HepG2 (cell line): Measurements from ENCODE around the gene ZMIZ1. TPM values are rescaled to one million over a fixed set of nuclear protein-coding genes. Genes with fewer than 3 reads are reported as not detected.

ENCODE experiments used
- ATAC-seq: fragments of 200-7000 bp; cut with Tn5 transposase; 3 replicates; pipeline ENCODE4 v1.9.1; 2020; ENCODE audit warnings: mild to moderate bottlenecking, moderate library complexity
- BruUV-seq: library from RNA; stranded (reverse); fragments of 400-500 nt; replicated peaks from 2 replicates; lab custom pipeline; 2021; lab: Mats Ljungman, UMichigan
- CTCF ChIA-PET: fragments of 300-600 bp; formaldehyde crosslinking; extraction: SDS; loops from one replicate; lab custom pipeline; 2021; ENCODE audit warnings: low total read pairs, inconsistent platforms, low intra/inter-chr PET ratio; lab: Yijun Ruan, JAX
- POLR2A ChIA-PET: fragments of 350-600 bp; sonication (Branson Sonifier 250); formaldehyde crosslinking; loops from one replicate; lab custom pipeline; 2020; ENCODE audit warnings: antibody characterized with exemption, inconsistent platforms; lab: Yijun Ruan, JAX
- DNase-seq: peaks from one replicate; pipeline ENCODE4 v3.0.0-alpha.2; 2015; ENCODE audit warnings: low spot score
- FAIRE-seq: peaks from 3 replicates; lab custom pipeline; 2011; peaks lifted over from hg19 to GRCh38; lab: Jason Lieb, UNC
- H2AFZ ChIP-seq: one replicate; pipeline ENCODE4 v1.6.1; 2011; ENCODE audit warnings: low read length, inconsistent platforms
- H3K27ac ChIP-seq: fragments of 300-600 bp; 3 replicates; pipeline ENCODE4 v1.8.0; 2011; ENCODE audit warnings: mixed run types, mild to moderate bottlenecking, mixed read lengths, low read length, inconsistent platforms; ENCODE audit not compliant: insufficient read depth; ENCODE audit errors: extremely low read length
- H3K27me3 ChIP-seq, 2 experiments: fragments of 200-600 bp in 1 of 2; 2 replicates in 1 of 2; 3 replicates in 1 of 2; pipeline versions ENCODE4 v1.6.0 to v1.8.0; 2011; ENCODE audit warnings: low read length in 2 of 2, mild to moderate bottlenecking in 2 of 2, moderate library complexity in 2 of 2, inconsistent platforms in 1 of 2; ENCODE audit not compliant: insufficient read depth in 2 of 2, control insufficient read depth in 1 of 2
- H3K36me3 ChIP-seq, 2 experiments: fragments of 200-600 bp in 1 of 2; replicated peaks in 1 of 2; 2 replicates in 1 of 2; 3 replicates in 1 of 2; pipeline versions ENCODE4 v1.5.1 to v1.8.0; 2011; ENCODE audit warnings: low read length in 2 of 2, inconsistent platforms in 1 of 2; ENCODE audit not compliant: insufficient read depth in 2 of 2, control insufficient read depth in 1 of 2
- H3K4me1 ChIP-seq: 2 replicates; pipeline ENCODE4 v1.5.1; 2012; ENCODE audit warnings: low read length, inconsistent platforms; ENCODE audit not compliant: insufficient read depth
- H3K4me2 ChIP-seq: 2 replicates; pipeline ENCODE4 v1.6.0; 2011; ENCODE audit warnings: low read depth, low read length, inconsistent platforms
- H3K4me3 ChIP-seq, 3 experiments: fragments of 200-600 bp in 1 of 3; sonication (generic), shearing (Covaris generic) in 1 of 3; replicated peaks in 1 of 3; 2 replicates each; pipeline ENCODE4 v1.5.1; 2011 to 2016; ENCODE audit warnings: low read length in 3 of 3, inconsistent platforms in 2 of 3, low read depth in 2 of 3, mild to moderate bottlenecking in 2 of 3, control low read depth in 1 of 3, mixed read lengths in 1 of 3; ENCODE audit not compliant: insufficient read depth in 1 of 3
- H3K79me2 ChIP-seq: one replicate; pipeline ENCODE4 v1.6.1; 2011; ENCODE audit warnings: low read length, inconsistent platforms; ENCODE audit not compliant: insufficient read depth
- H3K9ac ChIP-seq: 2 replicates; pipeline ENCODE4 v1.6.0; 2011; ENCODE audit warnings: mild to moderate bottlenecking, low read depth, low read length, inconsistent platforms; ENCODE audit not compliant: insufficient read depth
- H3K9me3 ChIP-seq: 2 replicates; pipeline ENCODE4 v1.5.1; 2012; ENCODE audit warnings: mild to moderate bottlenecking, low read length
- H4K20me1 ChIP-seq: 2 replicates; pipeline ENCODE4 v1.6.0; 2011; ENCODE audit warnings: inconsistent platforms, mild to moderate bottlenecking, low read length, moderate library complexity; ENCODE audit not compliant: insufficient read depth
- PAF1 ChIP-seq: IDR thresholded peaks from 2 replicates; pipeline ENCODE4 v1.6.1; 2016; ENCODE audit warnings: missing genetic modification reagents, missing compliant biosample characterization
- TSC22D2 ChIP-seq: sonication (generic); formaldehyde crosslinking; IDR thresholded peaks from 2 replicates; pipeline ENCODE4 v1.5.1; 2020; ENCODE audit warnings: missing genetic modification reagents, mild to moderate bottlenecking, borderline replicate concordance
- ZNF33A ChIP-seq: sonication (generic); formaldehyde crosslinking; IDR thresholded peaks from 2 replicates; pipeline ENCODE4 v1.5.1; 2020; ENCODE audit warnings: missing genetic modification reagents, mild to moderate bottlenecking, moderate library complexity, borderline replicate concordance
- ZNF674 ChIP-seq: sonication (generic); formaldehyde crosslinking; IDR thresholded peaks from 2 replicates; pipeline ENCODE4 v1.5.0; 2020; ENCODE audit warnings: low read depth, mild to moderate bottlenecking, missing genetic modification reagents
- ZNF720 ChIP-seq: sonication (generic); formaldehyde crosslinking; IDR thresholded peaks from 2 replicates; pipeline ENCODE4 v1.4.0; 2020; ENCODE audit warnings: missing genetic modification reagents
- WGBS: methylation state at CpG from one replicate; pipeline ENCODE4 v1.1.6; 2017; ENCODE audit warnings: low lambda C conversion rate; 5-methylcytosine and 5-hydroxymethylcytosine counted together
- in situ Hi-C: cut with HindIII; loops from 2 replicates; pipeline ENCODE4 v1.10.0; 2017; ENCODE audit warnings: low pct_unique_long_range_greater_than_20kb; ENCODE audit not compliant: extremely low pct_ligation_motif_present
- intact Hi-C: fragments of 100-400 bp; cut with micrococcal nuclease; formaldehyde crosslinking; loops from one replicate; pipeline ENCODE4 v1.10.0; 2022; ENCODE audit not compliant: unreplicated experiment
- polyA plus RNA-seq, 8 experiments: library from polyadenylated mRNA; depleted of rRNA in 3 of 8; stranded (reverse) in 7 of 8; unstranded in 1 of 8; fragments of >200 nt; fragmentation: Illumina TruSeq in 4 of 8; extraction: Trizol in 4 of 8; gene quantifications; 2 replicates each; pipeline versions ENCODE4 v1.2.1 to v1.2.3, GENCODE V29; 2011 to 2016; ENCODE audit warnings: low read depth in 4 of 8, missing spikeins in 1 of 8, mixed read lengths in 1 of 8; ENCODE audit not compliant: insufficient read depth in 1 of 8
- total RNA-seq, 5 experiments: library from RNA; depleted of rRNA; stranded (reverse); fragments of >200 nt; fragmentation: Illumina TruSeq; extraction: Trizol; gene quantifications; 2 replicates each; pipeline ENCODE4 v1.2.3, GENCODE V29; 2016; ENCODE audit warnings: low read depth in 1 of 5
- TF ChIP-seq, protein P1 (sequence below): sonication (generic); formaldehyde crosslinking; IDR thresholded peaks from 2 replicates; pipeline ENCODE4 v1.8.0; 2022; ENCODE audit warnings: mild to moderate bottlenecking, missing genetic modification reagents; ENCODE audit not compliant: insufficient replicate concordance
- TF ChIP-seq, protein P2 (sequence below): IDR thresholded peaks from 2 replicates; pipeline ENCODE4 v1.6.1; 2016; ENCODE audit warnings: missing compliant biosample characterization, missing genetic modification reagents, borderline replicate concordance

The ZMIZ1 gene
- total and polyA plus RNA-seq, 2 of the 13 experiments (the other 11 are each of a cell fraction or from before 2014, with no cell fraction given) = 5.3 to 10.2 TPM

DNA sequence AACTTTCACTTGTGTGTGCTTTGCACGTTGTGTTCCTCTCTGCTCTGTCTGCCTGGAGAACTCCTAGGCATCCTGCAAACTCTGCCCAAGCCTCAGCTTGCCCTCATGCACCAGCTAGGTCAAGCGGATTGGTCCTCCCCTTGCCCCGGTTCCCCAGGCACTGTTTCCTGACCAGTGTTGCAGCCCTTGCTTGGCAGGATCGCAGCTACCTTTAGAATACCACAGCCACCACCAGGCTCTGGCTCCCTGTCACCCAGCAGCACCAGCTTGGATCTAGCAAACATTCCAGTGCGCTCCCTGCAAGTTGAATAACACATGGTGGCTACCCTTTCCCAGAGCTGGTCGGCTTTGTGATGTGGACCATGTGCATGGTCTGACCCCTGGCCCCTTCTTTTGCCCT, 19.0 kb downstream of the ZMIZ1 start:
- 77% methylated on average over 5 of the region's 6 CpGs for WGBS
- Histone ChIP-seq H3K27me3 (no peaks in the 10 kb centered on the region), H3K9me3 (no peaks in the 10 kb centered on the region), H3K36me3 (peaks cover 13 to 39% of the 10 kb centered on the region in 2 experiments; a peak in 3 of 5 replicates), H4K20me1 (peaks cover 92% of the 10 kb centered on the region), H3K9ac (no peak overlapping the region), H2AFZ (no peak overlapping the region), H3K79me2 (peaks cover 99% of the 10 kb centered on the region), H3K27ac (peak overlapping the region; percentile 40), H3K4me1 (peaks cover 94% of the 10 kb centered on the region), H3K4me3 (no peak overlapping the region), H3K4me2 (no peak overlapping the region)
- intact Hi-C loops (no loop called here), in situ Hi-C loops (loop anchor here (25.0 kb wide), 1 partner anchor 100 kb away; no protein-coding TSS in a partner anchor)
- FAIRE-seq (no peak), ATAC-seq (no peak), DNase-seq (no peak)
- no TSS peak for BruUV-seq
- CTCF ChIA-PET = no interaction called here
- TF ChIP-seq ZNF33A (no peak), ZNF720 (CRISPR knock-in tag) (no peak), TSC22D2 (CRISPR knock-in tag) (no peak), PAF1 (CRISPR knock-in tag) (no peak), ZNF674 (CRISPR knock-in tag) (no peak)
- TF ChIP-seq, protein P1, sequence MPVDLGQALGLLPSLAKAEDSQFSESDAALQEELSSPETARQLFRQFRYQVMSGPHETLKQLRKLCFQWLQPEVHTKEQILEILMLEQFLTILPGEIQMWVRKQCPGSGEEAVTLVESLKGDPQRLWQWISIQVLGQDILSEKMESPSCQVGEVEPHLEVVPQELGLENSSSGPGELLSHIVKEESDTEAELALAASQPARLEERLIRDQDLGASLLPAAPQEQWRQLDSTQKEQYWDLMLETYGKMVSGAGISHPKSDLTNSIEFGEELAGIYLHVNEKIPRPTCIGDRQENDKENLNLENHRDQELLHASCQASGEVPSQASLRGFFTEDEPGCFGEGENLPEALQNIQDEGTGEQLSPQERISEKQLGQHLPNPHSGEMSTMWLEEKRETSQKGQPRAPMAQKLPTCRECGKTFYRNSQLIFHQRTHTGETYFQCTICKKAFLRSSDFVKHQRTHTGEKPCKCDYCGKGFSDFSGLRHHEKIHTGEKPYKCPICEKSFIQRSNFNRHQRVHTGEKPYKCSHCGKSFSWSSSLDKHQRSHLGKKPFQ (CRISPR knock-in tag) = peak; percentile 32
- TF ChIP-seq, protein P2, sequence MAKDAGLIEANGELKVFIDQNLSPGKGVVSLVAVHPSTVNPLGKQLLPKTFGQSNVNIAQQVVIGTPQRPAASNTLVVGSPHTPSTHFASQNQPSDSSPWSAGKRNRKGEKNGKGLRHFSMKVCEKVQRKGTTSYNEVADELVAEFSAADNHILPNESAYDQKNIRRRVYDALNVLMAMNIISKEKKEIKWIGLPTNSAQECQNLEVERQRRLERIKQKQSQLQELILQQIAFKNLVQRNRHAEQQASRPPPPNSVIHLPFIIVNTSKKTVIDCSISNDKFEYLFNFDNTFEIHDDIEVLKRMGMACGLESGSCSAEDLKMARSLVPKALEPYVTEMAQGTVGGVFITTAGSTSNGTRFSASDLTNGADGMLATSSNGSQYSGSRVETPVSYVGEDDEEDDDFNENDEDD (CRISPR knock-in tag) = no peak
- POLR2A ChIA-PET = interaction anchor here (1.4 to 1.8 kb wide), 2 partner anchors 11 to 17 kb away, joined by 3 to 5 read pairs; no protein-coding TSS in a partner anchor
